HG03108 (cell line): ENCODE results near the gene IP6K3.

ENCODE experiments used
- ATAC-seq: cut with Tn5 transposase; IDR thresholded peaks from one replicate; pipeline ENCODE4 v1.9.1; 2021; ENCODE audit warnings: moderate library complexity; ENCODE audit not compliant: unreplicated experiment

The IP6K3 gene, protein sequence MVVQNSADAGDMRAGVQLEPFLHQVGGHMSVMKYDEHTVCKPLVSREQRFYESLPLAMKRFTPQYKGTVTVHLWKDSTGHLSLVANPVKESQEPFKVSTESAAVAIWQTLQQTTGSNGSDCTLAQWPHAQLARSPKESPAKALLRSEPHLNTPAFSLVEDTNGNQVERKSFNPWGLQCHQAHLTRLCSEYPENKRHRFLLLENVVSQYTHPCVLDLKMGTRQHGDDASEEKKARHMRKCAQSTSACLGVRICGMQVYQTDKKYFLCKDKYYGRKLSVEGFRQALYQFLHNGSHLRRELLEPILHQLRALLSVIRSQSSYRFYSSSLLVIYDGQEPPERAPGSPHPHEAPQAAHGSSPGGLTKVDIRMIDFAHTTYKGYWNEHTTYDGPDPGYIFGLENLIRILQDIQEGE

DNA sequence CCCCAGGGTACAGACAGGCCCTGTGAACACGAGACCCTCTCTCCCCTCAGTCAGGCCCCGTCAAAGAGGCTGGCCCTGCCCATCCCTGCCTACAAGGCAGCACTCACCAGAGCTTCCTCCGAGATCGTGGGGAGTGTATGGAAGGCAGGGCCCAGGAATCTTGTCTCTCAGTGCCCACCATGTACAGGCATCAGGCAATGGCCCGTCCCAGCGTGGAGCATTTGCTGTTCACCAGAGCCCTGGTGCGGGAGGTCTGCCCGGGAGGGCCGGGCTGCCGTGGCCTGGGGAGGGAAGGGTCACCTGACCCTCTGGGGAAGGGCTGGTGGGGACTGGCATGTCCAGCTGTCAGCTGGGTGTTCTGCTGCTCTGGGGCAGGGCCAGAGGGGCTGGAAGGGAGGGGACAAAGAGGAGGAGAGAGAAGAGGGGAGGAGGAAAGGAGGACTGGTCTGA lies at the start of gene IP6K3:
TSS of gene IP6K3 (minus strand) at position 255 of the 450 bp plus-strand sequence. CDS start 11,429 bp downstream, outside the sequence.
- ATAC-seq, result no peak

DNA sequence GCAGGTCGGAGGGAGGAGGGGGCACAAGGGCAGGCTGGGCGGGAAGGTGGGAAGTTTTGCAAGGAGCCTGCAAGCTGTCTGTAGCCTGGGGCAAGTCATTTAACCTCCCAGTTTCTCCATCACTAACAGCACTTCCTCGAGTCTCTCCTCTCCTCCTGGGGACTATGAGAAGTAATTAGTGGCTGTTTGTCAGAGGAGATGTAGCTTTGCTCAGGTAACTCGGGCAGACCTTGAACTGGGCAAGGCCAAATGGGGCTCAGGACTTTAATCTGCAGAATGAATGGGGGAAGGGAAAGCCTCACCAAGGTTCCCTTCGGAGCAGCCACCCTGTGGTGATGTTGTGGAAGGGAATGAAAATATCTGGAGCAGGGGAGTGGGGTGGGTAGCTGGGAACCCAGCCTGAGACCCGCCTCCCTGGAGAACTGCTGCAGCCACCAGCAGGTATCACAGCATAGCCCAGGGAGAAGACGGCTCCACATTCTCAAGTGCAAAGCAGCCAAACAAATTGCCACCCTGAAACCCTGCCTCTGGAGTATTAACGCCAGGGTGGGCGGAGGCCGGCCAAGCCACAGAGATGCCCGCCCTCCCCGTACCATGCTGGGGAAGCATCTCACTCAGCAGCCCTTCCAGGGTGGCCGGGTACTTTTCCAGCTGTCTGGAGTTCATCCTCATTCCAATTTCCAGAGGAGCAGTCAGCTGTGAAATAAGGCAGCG lies 48.4 kb upstream of the IP6K3 start:
- ATAC-seq, result no peak

DNA sequence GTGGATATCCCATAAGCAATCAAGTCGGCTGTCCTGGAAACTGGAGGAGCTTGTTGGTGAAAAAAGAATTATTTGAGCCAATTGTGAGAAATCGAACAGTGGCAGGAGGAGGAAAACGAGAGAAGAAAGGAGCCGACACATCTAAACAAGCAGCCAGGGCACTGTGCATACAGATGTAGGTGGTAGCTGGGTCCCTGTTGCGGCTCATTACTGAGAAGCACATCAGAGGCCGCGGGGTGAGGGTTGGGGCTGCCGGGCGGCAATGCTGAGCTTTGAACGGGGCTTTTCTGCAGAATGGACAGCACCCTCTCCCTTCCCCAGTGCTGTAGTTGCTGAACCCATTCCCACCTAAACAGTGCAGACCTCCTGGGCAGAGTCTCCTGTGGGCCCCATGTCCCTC lies 46.3 kb upstream of the IP6K3 start:
- ATAC-seq, result no peak

DNA sequence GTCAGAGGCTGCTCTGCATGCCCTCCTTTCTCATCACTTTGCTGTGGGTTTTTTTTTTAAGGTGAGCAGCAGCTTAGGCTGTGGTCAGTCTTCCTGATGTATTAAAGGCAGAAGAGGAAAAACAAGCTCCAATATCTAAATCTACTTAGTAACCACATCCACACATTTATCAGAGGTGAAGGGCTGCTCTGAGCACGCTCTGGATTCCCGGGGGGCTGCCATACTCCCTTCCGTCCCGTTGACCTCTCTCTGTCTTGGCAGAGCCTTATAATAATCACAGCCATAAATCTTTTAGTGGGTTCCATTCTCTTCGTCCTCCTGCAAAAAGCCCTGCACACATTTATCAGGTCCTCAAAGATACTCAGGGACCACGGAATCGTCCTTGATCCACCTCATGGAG lies 44.9 kb upstream of the IP6K3 start:
- no peak for ATAC-seq

DNA sequence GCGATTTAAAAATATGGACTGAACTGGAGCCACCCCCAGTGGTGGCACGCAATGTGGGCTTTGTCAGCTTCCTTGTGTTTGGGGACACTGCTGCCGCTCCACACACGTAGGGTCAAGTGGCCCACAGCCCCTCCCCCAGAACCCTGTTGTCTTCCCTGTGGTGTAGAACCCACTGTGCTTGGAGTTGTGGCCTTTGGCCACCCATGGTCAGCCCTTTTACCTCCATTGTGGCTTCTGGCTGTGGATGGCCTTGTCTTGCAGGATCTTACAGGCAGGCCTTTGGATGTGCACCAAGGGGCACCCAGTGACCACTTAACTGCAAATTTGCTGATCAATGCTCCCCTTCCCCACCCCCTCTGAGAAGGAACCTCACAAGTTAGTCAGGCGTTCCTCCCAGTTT lies 44.2 kb upstream of the IP6K3 start:
- no peak for ATAC-seq

DNA sequence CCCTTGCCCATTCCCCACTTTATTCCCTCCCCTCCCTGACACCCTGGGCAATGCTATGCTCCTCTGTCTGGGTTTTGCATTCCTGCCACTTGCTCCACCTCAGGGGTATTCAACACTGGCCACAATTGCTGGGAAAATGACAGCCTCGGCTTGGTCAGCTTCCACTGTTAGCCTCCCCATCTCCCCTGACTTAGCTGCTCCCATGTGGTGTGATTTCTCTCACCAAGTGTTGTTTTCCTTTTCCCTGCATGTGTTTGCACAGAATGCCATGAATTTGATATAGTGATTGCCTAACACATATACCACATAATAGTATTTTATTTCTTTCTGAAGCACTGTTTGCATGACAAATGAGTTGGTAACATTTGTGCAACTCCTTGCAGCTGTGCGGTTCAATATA lies 43.7 kb upstream of the IP6K3 start:
- ATAC-seq, result no peak

DNA sequence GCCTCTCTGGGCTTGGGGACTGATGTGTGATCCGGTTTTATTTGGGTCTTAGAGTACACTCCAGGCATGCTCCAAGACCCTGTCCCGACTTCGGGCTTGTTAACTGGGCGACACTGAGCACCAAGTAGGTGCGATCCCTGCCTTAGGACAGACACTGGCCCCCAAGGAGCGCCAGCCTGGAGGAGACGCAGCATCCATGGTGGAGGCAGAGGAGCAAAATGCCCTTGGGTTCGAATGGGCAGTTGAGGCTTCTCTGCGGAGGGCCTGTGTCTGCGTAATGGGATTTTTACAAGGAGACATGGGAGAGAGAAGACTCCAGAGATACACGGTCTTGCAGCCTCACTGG lies 42.8 kb upstream of the IP6K3 start:
- ATAC-seq, result no peak

DNA sequence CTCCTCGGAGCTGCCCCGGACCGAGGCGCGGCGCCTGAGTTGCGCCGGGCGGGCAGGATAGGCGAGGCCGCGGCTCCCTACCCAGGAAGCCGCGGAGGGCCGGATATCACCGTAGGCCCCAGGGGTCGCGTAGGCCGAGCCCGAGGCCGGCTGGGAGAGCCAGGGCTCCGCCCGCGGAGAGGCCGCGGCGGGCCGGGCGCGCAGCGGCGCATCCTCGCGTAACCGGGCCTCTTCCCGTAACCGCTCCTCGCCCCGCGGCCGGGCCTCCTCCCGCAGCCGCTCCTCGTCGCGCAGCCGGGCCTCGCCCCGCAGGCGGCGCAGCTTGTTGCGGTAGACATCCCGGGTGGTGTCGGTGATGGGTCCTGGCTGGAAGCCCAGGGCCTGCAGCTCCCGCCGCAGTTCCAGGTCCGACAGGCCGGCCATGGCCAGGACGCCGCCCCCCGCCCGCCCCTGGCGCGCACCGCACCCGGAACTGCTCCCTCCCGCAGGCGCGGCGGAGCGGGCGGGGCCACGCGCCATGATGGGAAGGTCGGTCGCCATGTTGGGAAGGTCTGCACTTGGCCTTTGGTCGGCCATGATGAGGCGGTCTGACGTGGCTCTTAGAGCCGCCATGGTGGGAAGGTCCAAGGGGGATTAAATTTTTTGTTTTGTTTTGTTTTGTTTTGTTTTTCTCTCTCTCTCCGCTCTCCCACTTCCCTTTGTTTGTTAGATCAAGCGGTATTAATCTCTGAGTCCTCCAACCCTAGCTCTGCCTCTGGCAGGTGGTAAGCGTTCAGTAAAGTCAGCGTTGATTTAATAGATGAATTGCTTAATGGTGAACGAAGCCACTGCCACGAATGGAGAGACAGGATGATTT lies 42.2 kb upstream of the IP6K3 start, which contains the start of gene LEMD2:
TSS of gene LEMD2 (minus strand) at position 437 of the 856 bp plus-strand sequence. CDS start at position 423, 14 bp downstream.
- peak; percentile 72 for ATAC-seq

DNA sequence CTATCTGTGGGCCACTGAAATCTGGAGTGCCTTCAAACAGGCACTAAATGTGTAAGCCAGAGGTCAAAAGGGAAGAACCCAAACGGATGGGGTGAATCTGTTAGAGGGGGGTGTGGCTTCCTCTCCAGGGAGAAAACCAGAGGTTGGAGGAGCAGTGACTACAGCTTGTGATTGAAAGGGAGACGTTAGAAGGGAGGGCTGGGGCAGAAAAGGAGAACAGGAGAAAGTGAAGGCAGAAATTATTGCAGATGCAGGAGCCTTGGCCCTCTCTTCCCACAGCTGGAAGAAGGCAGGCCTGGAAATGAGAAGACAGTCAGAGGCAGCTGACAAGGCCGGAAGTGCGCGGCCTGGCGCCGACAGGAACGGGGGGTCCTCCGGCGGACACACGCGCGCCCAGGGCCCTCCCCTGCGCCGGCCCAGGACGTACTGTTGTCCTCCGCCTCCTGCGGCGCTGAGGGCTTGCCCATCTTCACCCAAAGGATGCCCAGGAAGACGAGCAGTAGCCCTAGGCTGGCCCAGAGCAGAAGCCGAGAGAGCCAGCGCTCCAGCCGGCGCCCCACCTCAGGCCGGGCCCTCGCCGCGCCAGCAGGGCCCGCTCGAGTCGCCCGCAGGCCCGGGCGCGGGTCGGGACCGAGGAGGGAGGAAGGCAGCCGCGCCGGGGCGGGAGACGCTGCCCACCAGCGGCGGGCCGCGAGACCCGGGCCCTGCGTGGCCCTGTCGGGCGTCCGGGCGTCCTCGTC lies 41.4 kb upstream of the IP6K3 start:
- ATAC-seq, result peak; percentile 49

DNA sequence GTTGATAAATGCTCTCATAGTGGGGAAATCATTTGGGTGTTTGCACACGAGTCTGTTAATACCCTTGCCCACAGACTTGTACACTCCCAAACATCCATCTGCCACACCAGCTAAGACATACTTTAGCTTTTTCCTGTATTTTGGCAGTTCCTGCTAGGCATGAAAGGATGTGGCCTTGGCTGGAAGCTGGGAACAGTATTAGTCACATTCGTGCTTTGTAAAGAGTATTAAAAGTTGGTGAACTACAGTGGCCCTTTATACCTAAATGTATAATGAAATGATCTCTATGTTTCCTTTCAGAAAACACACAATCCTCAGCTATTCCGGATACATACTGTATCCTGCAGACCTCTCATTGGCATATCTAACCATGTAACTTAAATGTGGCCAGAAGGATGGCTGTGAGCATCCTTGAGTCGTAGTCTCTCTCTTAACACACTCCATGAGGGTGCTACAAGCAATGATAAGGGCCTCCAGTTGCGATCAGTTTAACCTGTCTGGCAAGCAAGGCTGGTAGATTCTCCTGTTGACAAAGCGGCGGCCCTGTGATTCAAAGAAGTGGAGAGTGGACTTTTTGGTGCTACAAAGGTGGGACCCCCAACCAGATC lies 40.7 kb upstream of the IP6K3 start:
- no peak for ATAC-seq

DNA sequence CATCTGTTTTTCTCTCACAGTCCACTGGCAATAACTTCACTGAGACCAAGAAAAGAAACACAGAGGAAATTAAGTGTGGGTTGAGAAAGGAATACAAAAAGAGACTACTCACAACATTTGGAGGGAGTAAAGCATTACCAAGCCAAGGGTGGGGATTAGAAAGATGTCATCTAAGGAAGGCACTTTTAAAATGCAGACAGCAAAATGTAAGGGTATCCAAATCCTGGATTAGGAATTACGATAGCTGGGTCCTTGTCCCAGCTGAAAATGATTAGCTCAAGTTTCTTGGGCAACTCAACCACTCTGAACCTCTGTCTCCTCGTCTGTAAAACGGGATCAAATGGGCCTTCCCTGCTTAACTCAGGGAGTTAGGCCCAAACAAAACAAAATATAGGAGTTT lies 40.0 kb upstream of the IP6K3 start:
- ATAC-seq, result no peak

DNA sequence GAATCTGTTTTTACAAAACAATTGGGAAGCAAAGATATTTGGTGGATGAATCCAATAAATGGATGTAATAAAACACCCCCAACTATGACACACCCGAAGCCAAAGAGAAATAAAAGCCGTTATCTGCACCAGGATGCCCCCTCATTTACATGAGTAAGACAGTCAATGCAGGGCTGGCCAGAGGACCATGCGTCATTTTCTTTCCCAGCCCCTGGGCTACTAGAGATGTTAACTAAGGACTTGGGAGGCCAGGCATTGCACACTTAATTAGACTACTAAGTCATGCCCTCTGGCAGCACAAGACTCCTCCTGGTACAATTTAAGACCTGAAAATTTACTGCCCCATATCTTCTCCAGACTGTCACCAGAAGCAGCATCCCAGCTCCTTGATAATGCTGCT lies 39.1 kb upstream of the IP6K3 start:
- no peak for ATAC-seq

DNA sequence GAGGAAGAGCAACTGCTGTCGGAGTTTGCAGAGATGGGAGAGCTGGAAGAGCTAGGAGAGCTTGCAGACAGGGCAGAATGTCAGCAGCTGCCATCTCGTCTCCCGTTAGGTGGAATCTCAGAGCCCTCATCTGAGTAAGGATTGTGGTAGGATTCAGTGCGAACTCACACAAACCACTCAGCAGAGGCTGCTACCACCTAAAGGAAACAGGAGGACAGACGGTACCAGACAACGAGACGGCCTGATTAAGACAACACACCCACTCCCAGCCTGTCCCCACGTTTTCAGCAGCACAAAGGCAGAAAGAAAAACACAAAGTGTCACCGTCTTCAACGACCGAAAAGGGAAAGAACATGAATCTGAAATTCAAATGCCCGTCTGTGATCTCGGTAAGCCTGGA lies 38.1 kb upstream of the IP6K3 start:
- no peak for ATAC-seq

DNA sequence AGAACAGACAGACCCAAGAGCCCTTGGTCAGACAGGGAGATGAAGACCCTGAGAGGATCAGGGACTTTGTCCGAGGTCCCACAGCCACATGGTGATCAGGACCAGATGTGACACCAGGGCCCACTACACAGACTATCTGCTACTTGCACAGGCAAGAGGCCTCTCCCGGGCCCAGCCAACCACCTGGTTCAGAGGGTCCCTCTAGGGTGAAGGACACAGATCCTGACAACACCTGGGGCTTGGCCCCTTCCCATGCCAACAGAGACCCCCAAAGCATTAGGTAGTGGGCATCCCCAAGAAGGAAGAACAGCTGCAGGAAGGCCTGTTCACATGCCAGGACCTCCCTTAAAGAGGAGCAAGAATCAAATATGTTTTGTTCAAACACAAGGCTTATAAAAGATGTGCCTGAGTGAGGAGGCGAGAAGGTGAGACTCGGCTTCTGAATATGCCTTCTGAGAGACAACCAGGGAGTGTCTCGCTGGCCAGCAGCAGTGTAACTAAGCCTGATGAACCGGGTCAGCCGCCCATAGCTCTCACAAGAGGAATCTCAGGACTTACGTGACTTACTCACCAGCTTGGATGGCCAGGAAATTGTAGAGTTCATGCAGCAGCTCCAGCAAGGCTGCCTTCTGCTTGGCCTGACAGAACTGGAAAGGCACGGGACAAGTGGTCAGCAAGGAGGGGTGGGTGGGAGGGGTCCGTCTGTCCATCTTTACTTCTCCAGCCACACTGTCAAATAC lies 37.2 kb upstream of the IP6K3 start:
- ATAC-seq, result no peak

DNA sequence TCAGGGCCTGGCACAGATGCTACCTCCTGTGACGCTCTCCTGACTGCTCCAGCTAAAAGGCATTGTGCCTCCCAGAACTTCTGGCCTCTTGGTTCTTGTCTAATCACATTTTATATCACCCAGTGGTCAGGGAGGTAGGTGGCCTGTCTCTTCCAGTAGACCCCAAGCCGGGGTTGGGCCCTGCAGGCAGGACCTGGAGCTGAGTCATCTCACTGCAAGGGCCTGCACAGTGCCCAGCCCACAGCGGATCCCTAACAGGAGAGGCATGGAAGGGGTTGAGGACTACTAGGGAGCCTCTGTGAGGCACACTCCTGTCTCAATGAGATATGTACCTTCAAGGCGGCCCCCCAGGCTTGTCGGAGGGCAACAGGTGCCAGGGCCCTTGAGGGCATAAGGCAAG lies 35.9 kb upstream of the IP6K3 start:
- no peak for ATAC-seq

DNA sequence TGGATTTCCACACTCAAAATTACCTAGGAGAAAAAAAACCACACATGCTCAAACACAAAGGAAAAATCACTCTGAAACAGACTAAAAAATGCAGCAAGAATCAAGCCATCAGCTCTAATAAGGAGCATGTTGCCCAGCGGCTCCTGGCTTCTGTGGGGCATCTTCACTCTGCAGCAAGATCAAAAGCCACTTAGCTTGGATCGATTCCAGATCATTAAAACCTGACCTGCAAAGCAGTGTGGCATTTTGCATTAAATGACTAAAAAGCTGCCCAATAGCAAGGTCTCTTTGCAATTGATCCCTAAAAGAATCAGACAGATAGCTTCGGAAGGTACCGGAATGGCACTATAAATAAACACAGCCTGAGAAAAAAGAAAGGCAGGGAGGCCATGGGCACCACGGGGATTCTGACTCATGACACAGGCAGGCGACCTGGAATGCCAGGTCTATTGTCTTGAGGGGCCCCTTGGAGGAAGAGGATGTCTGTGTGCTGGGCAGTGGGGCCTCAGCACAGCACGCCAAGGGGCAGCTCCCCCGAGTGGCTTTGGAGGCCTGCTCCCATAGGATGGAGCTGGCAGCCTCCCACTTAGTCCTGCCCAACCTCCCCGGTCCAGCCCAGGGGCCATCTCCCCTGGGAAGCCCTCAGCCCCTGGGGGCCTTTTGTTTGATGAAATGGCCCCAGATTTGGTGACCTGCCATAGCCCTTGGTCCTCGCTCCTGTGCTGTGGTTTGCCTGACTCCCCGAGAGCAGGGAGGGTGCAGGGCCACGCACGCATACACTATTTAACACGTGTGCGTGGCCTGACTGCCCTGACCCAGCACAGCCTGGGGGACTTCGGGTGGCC lies 34.6 kb upstream of the IP6K3 start:
- ATAC-seq, result no peak

DNA sequence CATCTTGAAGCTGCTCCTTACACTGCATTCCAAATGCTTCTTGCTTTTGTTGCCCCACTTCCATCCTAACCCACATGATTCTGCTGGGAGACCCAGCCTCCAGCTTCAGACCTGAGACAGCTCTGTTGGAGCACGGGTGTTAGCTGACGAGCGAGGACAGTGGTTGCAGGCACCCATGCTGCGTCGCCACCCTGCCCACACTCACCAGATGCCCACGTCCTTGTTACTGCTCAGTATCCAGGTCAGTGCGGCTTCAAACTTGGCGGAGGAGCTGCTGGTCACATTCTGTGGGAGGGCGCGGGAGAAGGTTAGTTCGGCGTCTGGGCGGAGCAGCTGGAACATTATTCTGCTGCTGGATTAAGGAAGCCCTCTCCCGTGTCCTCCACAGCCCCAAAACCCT lies 33.2 kb upstream of the IP6K3 start:
- no peak for ATAC-seq

DNA sequence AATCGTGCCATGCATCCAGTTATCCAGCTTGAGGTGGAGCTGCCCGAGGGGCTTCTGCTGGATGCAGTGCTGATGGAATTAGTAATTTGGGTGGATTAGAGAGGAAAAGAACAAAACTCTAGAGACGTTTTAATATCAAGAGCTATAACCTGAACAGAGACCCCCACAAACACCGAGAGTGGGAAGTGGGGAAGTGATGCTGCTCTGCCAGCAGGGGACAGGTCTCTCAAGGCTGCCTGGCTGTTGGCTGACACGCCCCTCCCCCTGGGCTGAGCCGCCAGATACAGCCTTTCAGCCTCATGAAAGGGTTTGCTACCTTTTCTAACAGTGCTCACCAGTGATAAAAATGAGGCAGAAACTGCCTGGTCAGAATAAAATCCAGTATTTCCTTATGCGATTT lies 32.6 kb upstream of the IP6K3 start:
- no peak for ATAC-seq
